GM19438 (cell line): ENCODE data around the gene VSIG8.

Source experiments
- ATAC-seq: cut with Tn5 transposase; IDR thresholded peaks from one replicate; pipeline ENCODE4 v1.9.1; 2021; ENCODE audit warnings: low read depth; ENCODE audit not compliant: unreplicated experiment

VSIG8 gene

DNA sequence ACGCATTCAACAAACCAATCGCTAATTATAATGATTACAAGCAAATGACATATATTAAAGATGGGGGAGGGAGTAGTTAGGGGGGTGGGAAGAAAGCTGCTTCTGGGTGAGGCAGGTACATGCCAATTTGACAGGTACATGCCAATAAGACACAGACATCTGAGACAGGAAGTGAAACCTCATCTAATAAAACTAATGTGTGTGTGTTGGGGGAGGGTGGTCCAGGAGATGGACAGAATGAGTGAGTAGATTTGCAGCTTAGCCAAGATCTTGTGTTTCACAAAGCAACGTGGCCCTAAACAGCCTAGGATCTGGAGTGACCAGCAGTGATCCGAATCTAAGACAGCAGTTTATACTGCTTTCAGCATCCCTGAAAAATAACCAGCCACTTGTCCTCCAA lies 26.7 kb upstream of the VSIG8 start:
- ATAC-seq: no peak

DNA sequence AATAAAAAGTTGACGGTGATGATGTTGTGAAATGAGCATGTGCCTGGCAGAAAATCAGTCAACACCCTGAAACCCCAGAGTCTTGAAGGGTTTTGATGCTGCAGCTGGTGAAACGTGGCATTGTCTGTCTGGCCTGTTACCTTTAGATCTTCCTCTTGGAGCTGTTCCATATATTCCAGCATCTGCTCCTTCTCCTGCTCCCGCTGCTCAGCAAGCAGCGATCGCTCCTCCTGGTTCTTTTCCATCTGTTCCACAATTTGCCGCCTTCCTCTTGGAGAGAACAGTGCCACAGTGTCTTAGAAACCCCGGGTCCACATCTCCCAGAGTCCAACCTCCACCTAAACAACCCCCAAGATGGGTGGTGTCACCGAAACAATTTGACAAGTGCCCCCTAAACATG lies 21.8 kb upstream of the VSIG8 start:
- ATAC-seq: no peak

DNA sequence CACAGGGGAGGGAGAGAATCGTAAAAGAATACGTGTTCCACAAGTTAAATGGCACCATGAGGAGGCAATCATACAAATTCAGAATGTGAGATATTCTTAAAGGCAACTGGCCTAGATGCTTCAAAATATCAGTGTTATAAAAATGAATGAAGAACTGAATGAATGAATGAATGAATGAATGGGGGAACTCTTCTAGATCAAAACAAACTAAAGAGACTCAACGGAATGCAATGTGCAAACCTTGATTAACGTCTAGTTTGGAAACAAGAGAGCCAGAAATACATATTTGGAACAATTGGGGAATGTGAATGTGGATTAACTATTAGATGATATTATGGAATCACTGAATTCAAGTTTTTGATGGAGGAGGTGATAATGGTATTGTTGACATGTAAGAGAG lies 20.7 kb upstream of the VSIG8 start:
- ATAC-seq: no peak

DNA sequence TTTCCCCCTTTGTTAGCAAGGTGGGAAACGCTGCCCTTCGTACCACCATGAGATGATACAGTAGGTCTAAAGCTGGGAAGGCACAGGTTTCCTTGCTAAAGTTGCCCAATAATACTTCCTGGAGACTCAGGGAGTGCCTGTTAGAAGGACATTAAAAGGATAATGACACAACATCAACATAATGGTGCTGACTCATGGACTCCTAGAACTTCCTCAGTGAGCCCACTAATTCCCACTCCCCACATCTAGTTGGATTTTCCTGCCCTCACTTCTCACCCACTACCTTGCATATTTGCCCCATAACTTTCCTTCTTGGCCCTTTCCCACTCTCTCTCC lies 20.0 kb upstream of the VSIG8 start:
- ATAC-seq: no peak

DNA sequence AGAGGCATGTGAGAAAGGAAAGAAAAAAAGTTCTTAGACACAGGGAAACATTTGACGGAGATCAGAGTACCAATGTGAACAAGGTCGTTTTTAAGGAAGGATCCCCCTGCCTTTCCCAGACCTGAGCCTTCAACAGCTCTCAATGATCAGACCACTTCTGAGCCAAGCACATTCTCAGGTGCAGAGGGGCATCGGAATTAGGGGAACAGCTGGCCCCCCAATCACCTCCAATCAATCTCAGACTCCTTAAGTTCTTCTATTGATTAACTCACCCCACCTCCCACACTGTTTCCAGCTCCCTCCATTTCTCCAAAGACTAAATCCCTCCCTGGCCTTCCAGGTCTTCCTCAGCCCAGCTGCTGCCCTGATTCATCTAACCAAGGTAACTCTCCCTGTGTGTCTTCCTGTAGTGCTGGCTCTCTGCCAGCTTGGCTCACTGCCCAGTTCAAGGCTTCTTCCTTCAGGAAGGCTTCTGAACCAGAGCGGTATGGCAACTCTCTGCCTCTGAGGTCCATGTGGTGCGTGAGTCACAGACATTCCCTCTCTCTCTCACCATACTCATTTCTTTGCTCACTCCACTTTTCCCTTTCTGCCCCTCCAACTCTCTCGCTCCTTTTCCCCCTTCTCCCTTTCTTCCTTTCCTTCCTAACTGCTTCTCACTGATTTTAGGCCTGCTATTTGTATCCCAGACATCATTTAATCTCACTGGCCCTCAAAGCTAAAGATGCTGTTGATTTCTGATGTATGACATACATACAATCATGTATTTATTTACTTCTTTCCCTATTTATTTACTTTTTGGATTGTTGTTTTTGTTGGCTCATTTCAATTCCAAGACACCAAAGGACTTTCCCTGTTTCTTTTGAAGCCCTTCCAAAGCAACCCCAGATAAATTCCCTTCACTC lies 19.4 kb upstream of the VSIG8 start:
- ATAC-seq: no peak

DNA sequence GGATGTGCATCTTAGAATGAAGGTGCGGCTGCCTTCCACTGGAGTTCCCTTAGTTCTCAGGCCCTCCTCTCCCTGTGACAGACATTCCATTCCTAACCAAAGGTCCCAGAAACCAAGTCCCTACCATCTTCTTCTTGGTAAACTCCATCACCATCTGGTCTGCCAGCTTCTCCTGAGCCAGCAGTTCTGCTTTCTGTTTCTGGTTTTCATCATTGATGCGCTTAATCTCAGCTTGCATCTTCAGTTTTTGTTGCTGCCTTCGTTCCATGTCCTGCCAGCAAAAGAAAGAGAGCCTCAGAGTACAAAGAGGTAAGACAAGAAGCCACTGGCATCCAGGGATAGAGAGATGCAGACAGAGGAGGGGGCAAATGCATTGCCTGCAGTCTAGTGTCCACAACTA lies 18.0 kb upstream of the VSIG8 start:
- no peak for ATAC-seq

DNA sequence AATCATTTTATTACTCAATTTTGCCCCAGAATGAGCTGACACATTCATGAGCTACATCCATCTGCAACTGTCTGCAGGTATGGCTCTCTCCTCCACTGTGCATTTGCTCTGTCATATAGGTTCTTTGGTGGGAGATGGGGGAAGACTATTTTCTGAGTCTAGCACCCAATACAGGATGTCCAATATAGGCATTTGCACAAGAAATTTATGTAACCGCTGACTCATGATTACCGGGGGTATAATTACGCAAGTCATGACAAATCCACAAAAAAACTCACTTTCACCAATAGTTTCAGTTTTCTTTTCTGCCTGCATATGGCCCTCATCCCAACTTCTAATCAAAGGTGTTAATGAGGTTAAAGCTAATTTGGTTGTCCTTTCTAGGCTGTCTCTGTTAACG lies 17.5 kb upstream of the VSIG8 start:
- no peak for ATAC-seq

DNA sequence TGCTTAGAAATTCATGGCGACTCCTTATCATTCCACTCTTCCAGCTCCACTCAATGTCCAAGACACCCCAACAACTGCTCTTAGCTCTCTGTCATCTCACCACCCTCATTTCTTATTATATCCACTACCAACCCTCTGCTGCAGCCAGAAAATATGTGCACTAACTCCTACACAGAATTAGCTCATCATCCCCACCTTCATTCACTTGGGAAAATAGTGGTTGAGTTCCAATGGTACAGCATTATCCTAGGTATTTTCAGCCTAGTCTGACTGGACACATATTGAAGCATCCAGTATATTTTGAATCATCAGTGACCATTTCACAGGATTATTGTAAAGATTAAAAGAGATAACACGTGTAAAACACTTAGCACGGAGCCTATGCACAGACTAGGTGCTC lies 16.7 kb upstream of the VSIG8 start:
- ATAC-seq: no peak

DNA sequence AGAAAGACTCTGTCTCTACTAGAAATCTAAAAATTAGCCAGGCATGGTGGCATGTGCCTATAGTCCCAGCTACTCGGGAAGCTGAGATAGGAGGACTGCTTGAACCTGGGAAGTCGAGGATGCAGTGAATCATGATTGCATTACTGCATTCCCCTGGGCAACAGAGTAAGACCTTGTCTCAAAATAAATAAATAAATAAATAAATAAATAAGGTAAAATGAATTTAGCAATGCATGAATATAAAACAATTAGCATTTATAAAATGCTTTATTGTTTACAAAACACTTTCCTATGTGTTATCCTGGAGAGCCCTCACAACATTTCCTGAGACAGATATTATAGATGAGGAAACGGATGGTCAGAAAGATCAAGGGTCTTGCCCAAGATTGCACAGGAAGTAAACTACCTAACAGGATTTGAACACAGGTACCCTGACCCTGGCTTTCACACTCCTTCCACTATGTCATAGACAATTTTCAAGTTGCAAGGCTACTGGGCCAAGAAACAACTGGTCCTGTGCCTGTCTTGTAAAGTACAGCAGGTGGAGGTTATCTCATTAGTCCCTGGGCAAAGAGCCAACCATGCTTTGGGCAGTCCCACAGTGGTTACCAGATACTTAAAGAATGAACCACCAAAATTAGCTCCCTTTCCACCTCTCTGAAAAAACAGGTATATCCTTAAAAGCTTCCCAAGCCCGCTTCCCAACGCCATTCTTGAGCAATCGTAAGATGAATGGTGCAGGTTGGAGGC lies 15.4 kb upstream of the VSIG8 start:
- no peak for ATAC-seq

DNA sequence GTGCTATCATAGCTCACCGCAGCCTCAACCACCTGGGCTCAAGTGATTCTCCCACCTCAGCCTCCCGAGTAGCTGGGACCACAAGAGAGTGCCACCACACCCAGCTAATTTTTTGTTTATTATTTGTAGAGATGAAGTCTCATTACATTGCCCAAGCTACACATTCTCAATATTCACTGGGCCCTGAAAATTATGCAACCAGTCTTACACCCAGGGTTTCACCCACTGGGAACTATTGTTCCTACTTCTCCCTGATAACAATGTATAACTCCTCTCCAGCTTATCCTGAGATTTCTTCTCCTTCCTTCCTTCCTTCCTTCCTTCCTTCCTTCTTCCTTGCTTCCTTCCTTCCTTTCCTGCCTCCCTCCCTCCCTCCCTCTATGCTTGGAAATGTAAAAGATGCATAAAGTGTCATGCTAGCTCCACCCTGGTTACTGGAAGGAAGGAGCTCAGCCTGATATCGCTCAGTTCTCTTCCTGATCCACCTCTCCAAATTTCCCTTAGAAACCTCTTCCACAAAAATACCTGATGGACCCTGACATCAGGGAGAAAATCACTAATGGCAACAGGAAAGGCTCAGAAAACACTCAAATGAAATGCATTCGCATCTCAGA lies 11.2 kb upstream of the VSIG8 start:
- no peak for ATAC-seq

DNA sequence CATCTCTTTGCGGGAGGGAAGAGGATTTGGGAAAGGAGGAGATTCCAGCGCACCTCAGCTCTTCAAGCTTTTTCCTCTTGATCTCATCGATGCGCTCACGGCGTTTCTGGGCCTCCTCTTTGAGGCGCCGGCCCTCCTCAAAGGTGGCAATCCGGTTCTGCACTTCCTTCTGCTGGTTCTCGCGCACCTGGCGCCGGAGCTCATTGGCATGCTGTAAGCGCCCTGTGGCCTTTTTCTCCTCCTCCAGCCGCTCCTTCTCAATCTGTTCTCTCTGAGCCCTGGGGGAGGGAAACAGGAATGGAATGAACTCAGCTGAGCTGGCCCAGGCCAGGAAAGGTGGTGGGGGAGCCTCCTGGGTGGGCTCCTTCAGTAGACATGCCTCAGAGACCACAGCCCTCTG lies 10.4 kb upstream of the VSIG8 start:
- no peak for ATAC-seq

DNA sequence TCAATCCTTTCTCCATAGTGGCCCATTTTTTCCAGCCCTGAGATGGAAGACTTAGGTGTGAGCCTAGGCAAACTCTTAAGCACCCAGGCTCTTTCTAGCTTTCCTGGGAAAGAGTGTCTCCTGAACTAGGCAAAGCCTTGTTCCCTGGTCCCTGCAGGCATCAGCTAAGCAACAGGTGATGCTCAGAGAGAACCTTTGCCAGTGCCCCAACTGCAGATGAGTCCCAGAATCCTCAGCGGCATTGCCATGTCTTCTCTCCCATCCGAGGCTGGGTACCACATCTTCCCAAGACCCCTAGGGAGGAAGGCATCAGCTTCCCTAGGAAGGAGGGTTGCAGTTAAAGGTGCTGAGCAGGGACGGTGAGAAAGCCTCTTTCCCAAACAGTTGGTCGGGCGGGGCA lies 8.2 kb upstream of the VSIG8 start:
- ATAC-seq: no peak

DNA sequence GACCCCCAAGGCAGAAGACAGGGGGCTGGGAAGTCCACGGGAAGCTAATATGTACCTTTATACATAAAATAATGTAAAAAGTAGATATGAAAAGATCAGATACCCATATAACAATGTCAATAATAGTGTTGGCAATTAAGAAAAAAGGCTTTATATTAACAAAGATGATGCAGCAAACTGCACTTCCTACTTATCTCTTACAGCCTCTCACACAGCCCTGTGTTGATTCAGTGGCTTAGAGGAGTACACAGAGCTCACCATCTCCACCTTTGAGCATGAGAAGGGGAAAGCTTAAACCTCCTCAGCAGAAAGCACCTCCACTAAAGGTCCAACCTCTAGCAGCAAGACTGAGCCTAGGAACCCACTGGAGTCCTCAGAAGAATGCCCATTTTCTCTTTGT lies 7.2 kb upstream of the VSIG8 start:
- ATAC-seq: no peak

DNA sequence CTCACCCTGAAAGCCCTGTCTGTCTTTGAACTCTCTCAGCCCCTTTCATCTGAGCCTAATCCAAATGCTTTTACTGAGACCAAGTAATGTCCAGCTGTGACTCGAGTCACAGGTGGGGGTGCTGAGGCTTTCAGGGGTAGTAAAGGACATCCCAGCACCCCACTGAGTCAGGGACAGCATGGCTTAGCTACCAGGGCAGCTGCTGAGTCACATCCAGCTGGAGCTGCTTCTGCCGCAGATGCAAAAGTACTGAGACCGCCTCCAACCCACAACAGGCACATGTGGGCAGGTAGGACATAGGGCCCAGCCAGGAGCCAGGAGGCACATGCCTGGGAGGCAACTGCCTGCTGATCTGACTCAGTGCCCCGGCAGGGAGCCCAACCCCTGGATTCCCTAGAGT lies 6.7 kb upstream of the VSIG8 start:
- ATAC-seq: no peak

DNA sequence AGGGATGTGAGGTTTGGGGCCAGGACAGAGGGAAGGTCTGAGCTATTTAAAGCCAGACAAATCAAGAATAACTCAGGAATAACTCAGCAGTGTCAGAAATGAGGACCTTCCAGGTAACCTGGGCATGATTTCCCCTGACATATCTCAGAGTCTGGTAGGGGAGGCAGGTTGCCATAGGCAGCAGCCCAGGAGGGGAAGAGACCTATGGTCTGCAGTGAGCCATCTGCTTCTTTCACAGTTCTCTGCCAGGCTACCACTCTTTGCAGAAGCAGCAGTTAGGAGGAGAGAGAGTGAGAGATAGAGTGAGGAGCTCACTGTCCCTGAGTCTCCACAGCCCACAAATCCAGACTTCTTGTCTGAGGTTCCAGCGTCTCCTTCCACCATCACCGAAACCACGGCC lies 6.3 kb upstream of the VSIG8 start:
- no peak for ATAC-seq

DNA sequence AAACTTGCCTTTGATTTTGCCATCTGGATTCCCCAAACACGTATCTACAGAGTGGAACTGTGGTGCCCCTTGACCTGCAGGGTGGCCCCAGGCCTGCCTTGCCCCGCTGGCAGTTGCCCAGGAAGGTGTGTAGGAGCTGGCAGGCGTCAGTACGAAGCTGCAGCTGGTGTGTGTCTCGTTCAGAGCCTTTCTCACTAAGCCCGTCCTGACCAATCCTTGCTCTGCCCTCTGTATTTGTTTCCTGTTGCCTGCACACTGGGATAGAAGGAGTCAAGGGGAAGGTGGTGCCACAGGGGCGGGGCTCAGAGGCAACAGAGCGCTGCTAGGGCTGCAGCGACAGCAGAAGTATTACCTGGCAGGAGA lies 5.2 kb upstream of the VSIG8 start:
- no peak for ATAC-seq

DNA sequence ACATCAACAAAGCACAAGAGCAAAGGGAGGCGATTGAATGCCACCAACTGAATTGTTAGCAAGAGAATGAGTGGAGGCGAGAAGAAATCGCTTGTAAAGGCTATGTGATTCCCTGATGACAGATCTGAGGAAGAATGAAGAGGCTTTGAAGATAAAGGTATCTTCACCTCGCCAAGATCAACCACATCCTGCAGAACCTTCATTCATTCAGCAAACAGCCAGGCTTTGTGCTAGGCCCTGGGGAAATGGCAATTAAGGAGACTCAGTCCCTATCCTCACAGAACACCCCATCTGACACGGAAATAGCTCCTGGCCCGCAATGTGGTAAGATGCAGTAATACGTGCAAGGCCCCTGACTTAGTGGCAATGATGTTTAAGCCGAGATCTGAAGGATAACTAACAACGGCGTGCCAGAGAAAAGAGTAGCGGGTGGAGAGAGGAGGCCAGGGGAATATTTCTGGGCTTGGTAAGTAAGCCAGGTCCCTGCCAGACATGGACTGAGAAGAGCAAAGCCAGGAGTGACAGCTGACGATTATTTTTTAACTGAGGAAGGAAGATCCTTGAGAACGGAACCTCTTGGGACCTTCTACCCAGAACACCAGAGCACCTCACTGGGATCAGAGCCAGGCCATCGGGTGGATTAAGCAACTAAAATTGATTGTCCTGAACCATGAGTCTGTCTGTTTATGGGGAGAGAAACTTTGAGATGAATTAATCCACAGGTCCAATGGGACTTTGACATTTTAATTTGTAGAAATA lies 4.6 kb upstream of the VSIG8 start:
- ATAC-seq: no peak

DNA sequence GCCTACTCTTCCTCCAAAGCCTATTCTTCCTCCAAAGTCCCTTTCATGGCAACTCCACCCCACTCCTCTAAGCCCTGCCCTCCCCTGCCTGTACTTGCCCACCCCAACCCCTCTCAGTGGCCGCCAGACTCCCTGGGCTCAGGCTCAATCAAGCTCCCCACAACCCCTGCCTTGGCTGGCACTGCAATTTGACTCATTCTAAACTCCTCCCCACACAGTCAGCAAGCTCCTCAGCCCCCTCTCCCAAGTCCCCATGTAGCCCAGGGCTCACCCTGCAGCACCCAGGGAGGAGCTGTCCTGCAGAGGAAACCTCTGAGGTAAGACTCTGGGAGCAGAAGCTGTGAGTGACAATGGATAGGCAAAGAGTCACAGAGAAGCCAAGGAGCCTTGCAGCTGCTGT lies 3.6 kb upstream of the VSIG8 start:
- ATAC-seq: no peak

DNA sequence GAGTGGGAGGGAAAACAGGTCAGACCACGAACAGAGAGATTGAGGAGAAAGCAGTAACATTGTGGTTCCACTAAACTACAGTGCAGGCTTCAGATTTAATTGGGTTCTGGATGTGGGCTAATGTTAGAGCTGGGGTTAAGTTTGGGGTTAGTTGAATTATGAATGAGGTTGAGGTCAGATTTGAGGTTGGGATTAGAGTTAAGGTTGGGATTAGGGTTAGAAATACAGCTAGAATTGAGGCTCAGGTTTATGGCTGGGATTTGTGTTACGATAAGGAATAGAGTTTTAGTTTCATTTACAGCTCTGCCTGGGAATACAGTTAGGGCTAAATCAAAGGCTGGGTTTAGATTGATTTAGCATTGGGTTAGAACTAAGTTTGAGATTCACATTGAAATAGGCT lies 1.8 kb upstream of the VSIG8 start:
- no peak for ATAC-seq

DNA sequence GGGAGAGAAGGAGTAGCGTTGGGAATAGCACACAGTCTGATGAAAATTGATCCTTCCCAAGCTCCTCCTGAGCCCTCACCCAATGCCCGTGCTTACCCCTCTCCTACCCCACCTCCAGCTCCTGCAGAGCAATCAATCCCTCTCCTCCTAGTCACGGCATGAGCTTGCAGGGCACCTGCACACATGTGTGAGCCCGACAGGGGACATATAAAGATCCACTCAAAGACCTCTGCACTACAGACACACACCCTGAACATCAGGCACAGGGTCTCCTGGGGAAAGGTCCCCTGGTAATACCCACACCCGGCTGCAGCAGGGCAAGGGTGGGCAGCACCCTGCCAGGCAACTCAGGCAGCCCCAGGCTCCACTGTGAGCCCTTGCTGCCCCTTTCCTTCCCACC lies 426 bp downstream of the VSIG8 start:
- ATAC-seq: no peak

DNA sequence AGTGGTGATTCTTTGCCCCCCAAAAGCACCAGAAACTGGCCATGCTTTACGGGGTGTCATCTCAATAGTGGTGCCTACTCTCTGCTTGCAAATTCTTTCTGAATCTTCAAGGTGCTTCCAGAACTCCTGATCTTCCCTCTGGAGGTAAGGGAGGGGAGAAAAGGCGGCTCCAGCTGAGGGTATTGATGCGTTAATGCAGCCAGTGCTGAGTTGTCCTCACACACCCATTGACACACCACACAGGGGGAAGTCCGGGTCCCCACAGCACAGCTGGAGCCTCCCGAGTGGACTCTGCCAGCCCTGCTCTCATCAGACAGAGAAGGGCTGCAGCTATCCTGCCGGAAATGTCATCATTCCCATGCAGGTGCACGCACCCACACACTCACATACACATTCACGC lies 1.2 kb downstream of the VSIG8 start:
- ATAC-seq: no peak
